ENCODE data around the gene GNG13. TPM values are rescaled to one million over a fixed set of nuclear protein-coding genes. Genes with fewer than 3 reads are reported as not detected.
A peak's percentile ranks its signal among the peaks of the same experiment; 100 is the strongest.

GNG13 gene
- total and polyA plus RNA-seq, 9 of the 15 experiments (the other 6 are each of a cell fraction or from before 2014, with no cell fraction given) = not detected

- no peak for TF ChIP-seq CEBPB (tag; IDR thresholded peaks at IDR 0.05)
- TF ChIP-seq ZNF449 (CRISPR knock-in tag; IDR thresholded peaks at IDR 0.05) = no peak
- TF ChIP-seq ZBTB11 (CRISPR knock-in tag; IDR thresholded peaks at IDR 0.05) = no peak
- TF ChIP-seq ZFX (CRISPR knock-in tag; IDR thresholded peaks at IDR 0.05) = peak; percentile 73
- TF ChIP-seq ZNF445 (CRISPR knock-in tag; IDR thresholded peaks at IDR 0.05; ENCODE audit: low read depth) = no peak
- TF ChIP-seq ZNF592 (IDR thresholded peaks at IDR 0.05) = 0 out of 2 replicates have a peak, but pooled peaks have one; percentile 44
- no peak for TF ChIP-seq STAT6 (CRISPR knock-in tag; IDR thresholded peaks at IDR 0.05)
- 0 out of 2 replicates have a peak, but pooled peaks have one; percentile 41 for TF ChIP-seq RBM34 (IDR thresholded peaks at IDR 0.05; ENCODE audit: borderline replicate concordance, insufficient read depth, low read length)
Observed at GRCh38 chr16:788399-789126, 12.0 kb downstream of the GNG13 start, which contains the start of gene CHTF18 (continued).

All from K562 (cell line).